CD4-positive, alpha-beta T cell (primary cell): Measurements from ENCODE around the gene HYI. TPM values are rescaled to one million over a fixed set of nuclear protein-coding genes. Genes with fewer than 3 reads are reported as not detected.

ENCODE experiments used
- ATAC-seq: fragments of 200-7000 bp; cut with Tn5 transposase; one replicate; pipeline ENCODE4 v1.10.0; 2022; ENCODE audit warnings: mild to moderate bottlenecking; ENCODE audit not compliant: poor library complexity
- CTCF ChIA-PET: fragments of 350-600 bp; sonication (Branson Sonifier 250); formaldehyde crosslinking; loops from one replicate; lab custom pipeline; 2021; ENCODE audit warnings: antibody characterized with exemption, inconsistent platforms; lab: Charles Lee
- POLR2A ChIA-PET: fragments of 350-600 bp; sonication (Branson Sonifier 250); formaldehyde crosslinking; loops from one replicate; lab custom pipeline; 2021; ENCODE audit warnings: antibody characterized with exemption, inconsistent platforms; lab: Charles Lee
- DNase-seq, 14 experiments: peaks; one replicate each; pipeline ENCODE4 v3.0.0-alpha.2; 2013 to 2020; ENCODE audit warnings: mixed read lengths in 2 of 14
- H3K27ac ChIP-seq, 2 donors: one replicate each; pipeline versions ENCODE4 v1.5.1 to v1.7.0; 2013; ENCODE audit warnings: low read length in 2 of 2, low read depth in 1 of 2, mild to moderate bottlenecking in 1 of 2
- H3K27me3 ChIP-seq, 2 experiments: 1 replicate in 1 of 2; 2 replicates in 1 of 2; pipeline versions ENCODE4 v1.6.1 to v1.7.0; 2013; ENCODE audit warnings: low read length in 2 of 2, control low read depth in 1 of 2, mild to moderate bottlenecking in 1 of 2, moderate library complexity in 1 of 2; ENCODE audit not compliant: insufficient read depth in 2 of 2, control insufficient read depth in 1 of 2
- H3K36me3 ChIP-seq: one replicate; pipeline ENCODE4 v1.6.1; 2013; ENCODE audit warnings: low read length, control low read depth; ENCODE audit not compliant: insufficient read depth
- H3K4me1 ChIP-seq: one replicate; pipeline ENCODE4 v1.6.1; 2013; ENCODE audit warnings: low read length, control low read depth; ENCODE audit not compliant: insufficient read depth
- H3K4me3 ChIP-seq: one replicate; pipeline ENCODE4 v1.5.1; 2013; ENCODE audit warnings: mild to moderate bottlenecking, low read length, moderate library complexity
- H3K9me3 ChIP-seq, 2 experiments: 1 replicate in 1 of 2; 2 replicates in 1 of 2; pipeline versions ENCODE4 v1.6.1 to v1.7.0; 2013; ENCODE audit warnings: low read length in 2 of 2, mild to moderate bottlenecking in 2 of 2, control low read depth in 1 of 2, moderate library complexity in 1 of 2; ENCODE audit not compliant: control insufficient read depth in 1 of 2, insufficient read depth in 1 of 2
- H3K27ac Mint-ChIP-seq: one replicate; pipeline ENCODE4 v1.8.0; 2020; ENCODE audit warnings: mixed read lengths
- H3K27me3 Mint-ChIP-seq: one replicate; pipeline ENCODE4 v1.8.0; 2021; ENCODE audit warnings: mixed read lengths
- H3K36me3 Mint-ChIP-seq: one replicate; pipeline ENCODE4 v1.8.0; 2021; ENCODE audit warnings: low read depth, mixed read lengths
- H3K4me1 Mint-ChIP-seq: one replicate; pipeline ENCODE4 v1.8.0; 2021; ENCODE audit warnings: low read depth, mixed read lengths
- H3K4me3 Mint-ChIP-seq: one replicate; pipeline ENCODE4 v1.8.0; 2020; ENCODE audit warnings: mild to moderate bottlenecking, mixed read lengths
- H3K9me3 Mint-ChIP-seq: one replicate; pipeline ENCODE4 v1.8.0; 2020; ENCODE audit warnings: mixed read lengths
- CTCF ChIP-seq: fragments of 200-600 bp; IDR thresholded peaks from one replicate; pipeline ENCODE4 v1.8.0; 2022; ENCODE audit warnings: antibody characterized with exemption, mild to moderate bottlenecking
- intact Hi-C, 2 experiments: fragments of 100-400 bp; cut with DNase I in 1 of 2; cut with micrococcal nuclease in 1 of 2; formaldehyde crosslinking; loops; one replicate each; pipeline versions ENCODE4 v1.15.1 to v1.9.0; 2023 to 2025; cut with DNase I, micrococcal nuclease
- microRNA-seq: library from miRNA; unstranded; fragments of <30 nt; microRNA quantifications from one replicate; pipeline ENCODE4 v1.2.0, GENCODE V29; 2021; ENCODE audit warnings: borderline microRNAs expressed, borderline replicate concordance
- total RNA-seq, 174 experiments: library from RNA in 2 of 174; stranded (reverse) in 2 of 174; gene quantifications; one replicate each; pipeline ENCODE4 v1.2.3 and lab custom pipeline; 2021 to 2026

The HYI gene
- total RNA-seq, 2 experiments from 2014 or later = 26.1 to 31.6 TPM

GRCh38 chr1:43404353-43404752 is 49.4 kb downstream of the HYI start:
- ATAC-seq = no peak
- no peaks in the 10 kb centered on the region for H3K4me1 ChIP-seq
- no peaks in the 10 kb centered on the region for H3K9me3 ChIP-seq
- H3K27me3 Mint-ChIP-seq = no peaks in the 10 kb centered on the region
- TF ChIP-seq CTCF = no peak
- H3K9me3 Mint-ChIP-seq = no peaks in the 10 kb centered on the region
- H3K36me3 Mint-ChIP-seq = peaks cover 72% of the 10 kb centered on the region
- H3K4me1 Mint-ChIP-seq = peaks cover 5% of the 10 kb centered on the region
- intact Hi-C loops = no loop called here
- no peak overlapping the region for H3K27ac ChIP-seq
- H3K27me3 ChIP-seq = no peaks in the 10 kb centered on the region
- DNase-seq = no peak
- H3K4me3 ChIP-seq = no peak overlapping the region
- ChIA-PET CTCF (no interaction called here), POLR2A (no interaction called here)
- peaks cover 59% of the 10 kb centered on the region for H3K36me3 ChIP-seq
- H3K4me3 Mint-ChIP-seq = no peak overlapping the region
- H3K27ac Mint-ChIP-seq = no peak overlapping the region

GRCh38 chr1:43402089-43402865 is 51.5 kb downstream of the HYI start:
- H3K4me3 Mint-ChIP-seq = no peak overlapping the region
- no peak for ATAC-seq
- POLR2A ChIA-PET = no interaction called here
- CTCF ChIA-PET = no interaction called here
- H3K27ac ChIP-seq = no peak overlapping the region
- no peak for DNase-seq
- H3K36me3 Mint-ChIP-seq = peaks cover 61% of the 10 kb centered on the region
- H3K4me1 Mint-ChIP-seq = peaks cover 15% of the 10 kb centered on the region
- no peak for TF ChIP-seq CTCF
- H3K9me3 Mint-ChIP-seq = no peaks in the 10 kb centered on the region
- H3K27ac Mint-ChIP-seq = no peak overlapping the region
- intact Hi-C loops = no loop called here
- H3K4me1 ChIP-seq = no peaks in the 10 kb centered on the region
- no peaks in the 10 kb centered on the region for H3K27me3 Mint-ChIP-seq
- H3K27me3 ChIP-seq = no peaks in the 10 kb centered on the region
- no peak overlapping the region for H3K4me3 ChIP-seq
- no peaks in the 10 kb centered on the region for H3K9me3 ChIP-seq
- peaks cover 44% of the 10 kb centered on the region for H3K36me3 ChIP-seq

Small RNA genes within 50 kb of the gene (microRNA-seq; reads per million reads assigned to microRNA genes)
- gene MIR6735 = not detected

Other genes with a start within 250 kb of the HYI start
- gene TMEM125, start 183.9 kb downstream of the HYI start, total RNA-seq = not detected
- not detected for gene C1orf210, start 168.3 kb downstream of the HYI start, total RNA-seq
- gene TIE1, start 152.9 kb downstream of the HYI start, total RNA-seq = not detected
- gene MPL, start 116.1 kb downstream of the HYI start, total RNA-seq = not detected
- gene CDC20, start 95.0 kb downstream of the HYI start, total RNA-seq = 1 to 10 TPM; 1.1 to 1.8 TPM
- gene ELOVL1, start 85.9 kb downstream of the HYI start, total RNA-seq = 10 to 100 TPM; 28.7 to 31.2 TPM
- gene MED8, start 64.1 kb downstream of the HYI start, total RNA-seq = 10 to 100 TPM; 14.8 to 17.6 TPM
- 10 to 100 TPM; 69.7 to 72.5 TPM for gene SZT2, start 64.0 kb downstream of the HYI start, total RNA-seq
- gene PTPRF, start 77.0 kb upstream of the HYI start, total RNA-seq = under 1 TPM; 0.14 TPM
- gene KDM4A, start 196.2 kb upstream of the HYI start, total RNA-seq = 10 to 100 TPM; 17.4 to 21.2 TPM